Activated CD4-positive, alpha-beta T cell treated with anti-CD3 and anti-CD28 coated beads for 1 hour (primary cell): Measurements from ENCODE around the gene ARID5B.

Experiments
- DNase-seq: peaks from one replicate; pipeline ENCODE4 v3.0.0-alpha.2; 2020

ARID5B gene

GRCh38 chr10:62109587-62110293 is 208.2 kb downstream of the ARID5B start:
- DNase-seq: no peak

- no peak for DNase-seq
Observed at GRCh38 chr10:62112300-62112699, 210.8 kb downstream of the ARID5B start.

GRCh38 chr10:62112963-62113362 is 211.5 kb downstream of the ARID5B start:
- no peak for DNase-seq

GRCh38 chr10:62113680-62114079 is 212.2 kb downstream of the ARID5B start:
- DNase-seq: no peak

- DNase-seq: no peak
Observed at GRCh38 chr10:62115321-62115720, 213.8 kb downstream of the ARID5B start.

GRCh38 chr10:62115842-62116241 is 214.3 kb downstream of the ARID5B start:
- DNase-seq: no peak

- DNase-seq: no peak
Observed at GRCh38 chr10:62116896-62117295, 215.4 kb downstream of the ARID5B start.

GRCh38 chr10:62121187-62121530 is 219.7 kb downstream of the ARID5B start:
- DNase-seq: no peak

- no peak for DNase-seq
Observed at GRCh38 chr10:62127975-62128374, 226.5 kb downstream of the ARID5B start.

- DNase-seq: no peak
Observed at GRCh38 chr10:62130948-62131347, 229.4 kb downstream of the ARID5B start.

GRCh38 chr10:62131724-62132123 is 230.2 kb downstream of the ARID5B start:
- DNase-seq: no peak

GRCh38 chr10:62133618-62134017 is 232.1 kb downstream of the ARID5B start:
- DNase-seq: no peak

GRCh38 chr10:62136931-62137330 is 235.4 kb downstream of the ARID5B start:
- DNase-seq: no peak
